Peyer's patch (tissue), 4 donors: Measurements from ENCODE around the gene NFKBIB. TPM values are rescaled to one million over a fixed set of nuclear protein-coding genes. Genes with fewer than 3 reads are reported as not detected.

Source experiments
- DNase-seq, 3 donors: peaks; one replicate each; pipeline ENCODE4 v3.0.0-alpha.2; 2017 to 2019
- H3K27ac ChIP-seq, 4 donors: fragments of 200-600 bp; sonication (generic); one replicate each; pipeline ENCODE4 v1.5.1; 2016 to 2019
- H3K27me3 ChIP-seq, 2 donors: fragments of 200-600 bp; sonication (generic); one replicate each; pipeline ENCODE4 v1.5.1; 2019
- H3K36me3 ChIP-seq, 3 donors: fragments of 200-600 bp; sonication (generic); one replicate each; pipeline ENCODE4 v1.5.1; 2016 to 2019
- H3K4me1 ChIP-seq, 4 donors: fragments of 200-600 bp; sonication (generic); one replicate each; pipeline ENCODE4 v1.5.1; 2016 to 2019
- H3K4me3 ChIP-seq, 4 donors: fragments of 200-600 bp; sonication (generic); 1 replicate in 3 of 4; 2 replicates in 1 of 4; pipeline ENCODE4 v1.5.1; 2016 to 2019; ENCODE audit warnings: mild to moderate bottlenecking in 1 of 4
- H3K9me3 ChIP-seq, 4 donors: fragments of 200-600 bp; sonication (generic); one replicate each; pipeline ENCODE4 v1.5.1; 2016 to 2019; ENCODE audit warnings: mild to moderate bottlenecking in 1 of 4
- CTCF ChIP-seq, 6 experiments: fragments of 450-650 bp in 4 of 6; fragments of 200-600 bp in 2 of 6; sonication (generic) in 1 of 6; IDR thresholded peaks; one replicate each; pipeline ENCODE4 v1.5.1; 2017 to 2019; ENCODE audit warnings: antibody characterized with exemption in 6 of 6, mild to moderate bottlenecking in 3 of 6, moderate library complexity in 1 of 6
- POLR2A ChIP-seq, 2 donors: fragments of 450-650 bp; IDR thresholded peaks; one replicate each; pipeline ENCODE4 v1.5.1; 2017; ENCODE audit warnings: antibody characterized with exemption in 2 of 2, mild to moderate bottlenecking in 2 of 2, moderate library complexity in 2 of 2
- total RNA-seq, 4 donors: library from RNA; depleted of rRNA; stranded (reverse); fragments of >200 nt; gene quantifications; one replicate each; pipeline ENCODE4 v1.1.0, GENCODE V29; 2016

The NFKBIB gene
- total RNA-seq, 4 donors from 2014 or later = 12.4 to 27.7 (median 22.8) TPM

- Histone ChIP-seq H3K27me3 (no peaks in the 10 kb centered on the region), H3K27ac (no peak overlapping the region), H3K9me3 (no peaks in the 10 kb centered on the region), H3K36me3 (peaks cover 0 to 2% (median 0%) of the 10 kb centered on the region in 3 donors), H3K4me3 (no peak overlapping the region), H3K4me1 (no peaks in the 10 kb centered on the region)
- TF ChIP-seq POLR2A (IDR thresholded peaks at IDR 0.05) = no peak
- no peak for TF ChIP-seq CTCF (IDR thresholded peaks at IDR 0.05)
- no peak for DNase-seq
Observed at GRCh38 chr19:38912600-38913514, 13.1 kb downstream of the NFKBIB start.

- Histone ChIP-seq H3K4me3 (no peak overlapping the region), H3K36me3 (no peaks in the 10 kb centered on the region), H3K27ac (no peak overlapping the region), H3K9me3 (no peaks in the 10 kb centered on the region), H3K4me1 (no peaks in the 10 kb centered on the region), H3K27me3 (no peaks in the 10 kb centered on the region)
- no peak for DNase-seq
- TF ChIP-seq POLR2A (IDR thresholded peaks at IDR 0.05) (no peak), CTCF (IDR thresholded peaks at IDR 0.05) (no peak)
Observed at GRCh38 chr19:38913958-38914357, 14.2 kb downstream of the NFKBIB start.

GRCh38 chr19:38915329-38916321 is 15.9 kb downstream of the NFKBIB start:
- H3K27ac ChIP-seq = no peak overlapping the region
- peak in 1 of 3 donors; percentile 44 for DNase-seq

DNA sequence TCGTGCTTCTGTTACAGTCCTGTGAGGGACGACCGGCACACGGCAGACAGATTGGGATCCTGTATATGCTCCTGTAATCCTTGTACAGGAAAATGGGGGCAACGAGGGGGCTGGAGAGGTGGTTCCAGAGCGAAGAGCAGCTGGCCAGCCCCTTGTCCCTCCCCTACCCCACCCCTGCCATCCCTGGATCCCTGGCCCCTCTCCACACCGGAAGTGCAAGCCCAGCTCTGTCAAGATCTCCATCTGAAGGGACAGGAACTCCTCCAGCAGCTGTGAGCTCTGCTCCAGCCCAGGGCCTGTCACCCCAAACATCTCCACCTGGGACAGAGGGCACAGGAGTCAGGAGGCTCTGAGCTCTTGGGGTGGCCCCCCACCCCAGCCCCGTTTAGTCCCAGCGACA is 17.7 kb downstream of the NFKBIB start:
- H3K27ac ChIP-seq = no peak overlapping the region
- H3K9me3 ChIP-seq = no peaks in the 10 kb centered on the region
- H3K27me3 ChIP-seq = no peaks in the 10 kb centered on the region
- no peaks in the 10 kb centered on the region for H3K4me1 ChIP-seq
- no peak for TF ChIP-seq CTCF (IDR thresholded peaks at IDR 0.05)
- no peak for TF ChIP-seq POLR2A (IDR thresholded peaks at IDR 0.05)
- peak in 1 of 3 donors; percentile 40 for DNase-seq
- peaks cover 0 to 15% (median 0%) of the 10 kb centered on the region in 3 donors for H3K36me3 ChIP-seq
- H3K4me3 ChIP-seq = no peak overlapping the region

More at GRCh38 chr19:38915329-38916321, 15.9 kb downstream of the NFKBIB start:
- no peaks in the 10 kb centered on the region for H3K4me1 ChIP-seq
- H3K9me3 ChIP-seq = no peaks in the 10 kb centered on the region
- no peaks in the 10 kb centered on the region for H3K27me3 ChIP-seq
- TF ChIP-seq POLR2A (IDR thresholded peaks at IDR 0.05) (no peak), CTCF (IDR thresholded peaks at IDR 0.05) (no peak)
- no peaks in the 10 kb centered on the region for H3K36me3 ChIP-seq
- H3K4me3 ChIP-seq = no peak overlapping the region

- Histone ChIP-seq H3K27ac (no peak overlapping the region), H3K27me3 (no peaks in the 10 kb centered on the region), H3K4me3 (no peak overlapping the region), H3K9me3 (no peaks in the 10 kb centered on the region), H3K4me1 (no peaks in the 10 kb centered on the region), H3K36me3 (peaks cover 0 to 15% (median 0%) of the 10 kb centered on the region in 3 donors)
- TF ChIP-seq POLR2A (IDR thresholded peaks at IDR 0.05) (no peak), CTCF (IDR thresholded peaks at IDR 0.05) (peak in 3 of 6 experiments; percentile 28 to 42 (median 40))
- DNase-seq = peak in 2 of 3 donors; percentile 53 to 67
Observed at GRCh38 chr19:38917921-38918491, 18.2 kb downstream of the NFKBIB start.
